Kidney epithelial cell (primary cell): ENCODE measurements around the gene MPPED1. TPM values are rescaled to one million over a fixed set of nuclear protein-coding genes. Genes with fewer than 3 reads are reported as not detected.

Source experiments
- DNase-seq: peaks from one replicate; pipeline ENCODE4 v3.0.0-alpha.2; 2010; ENCODE audit warnings: low read depth
- H3K27me3 ChIP-seq: 2 replicates; pipeline ENCODE4 v1.6.0; 2011; ENCODE audit warnings: low read length; ENCODE audit not compliant: control insufficient read depth, insufficient read depth
- H3K36me3 ChIP-seq: 2 replicates; pipeline ENCODE4 v1.5.1; 2011; ENCODE audit warnings: low read length; ENCODE audit not compliant: control insufficient read depth, insufficient read depth
- H3K4me3 ChIP-seq: 2 replicates; pipeline ENCODE4 v1.5.1; 2011; ENCODE audit warnings: low read depth, mild to moderate bottlenecking, control low read depth, low read length
- total RNA-seq: library from RNA; depleted of rRNA; stranded (reverse); fragments of >200 nt; gene quantifications from 2 replicates; pipeline ENCODE4 v1.2.3, GENCODE V29; 2015
- TF ChIP-seq, protein P1 (sequence below): IDR thresholded peaks from 2 replicates; pipeline ENCODE4 v1.5.1; 2011; ENCODE audit warnings: mild to moderate bottlenecking, moderate library complexity, low read length, control low read depth, inconsistent platforms; ENCODE audit not compliant: insufficient read depth, poor library complexity, severe bottlenecking

Gene MPPED1
- total RNA-seq, 1 donor from 2014 or later = not detected

DNA sequence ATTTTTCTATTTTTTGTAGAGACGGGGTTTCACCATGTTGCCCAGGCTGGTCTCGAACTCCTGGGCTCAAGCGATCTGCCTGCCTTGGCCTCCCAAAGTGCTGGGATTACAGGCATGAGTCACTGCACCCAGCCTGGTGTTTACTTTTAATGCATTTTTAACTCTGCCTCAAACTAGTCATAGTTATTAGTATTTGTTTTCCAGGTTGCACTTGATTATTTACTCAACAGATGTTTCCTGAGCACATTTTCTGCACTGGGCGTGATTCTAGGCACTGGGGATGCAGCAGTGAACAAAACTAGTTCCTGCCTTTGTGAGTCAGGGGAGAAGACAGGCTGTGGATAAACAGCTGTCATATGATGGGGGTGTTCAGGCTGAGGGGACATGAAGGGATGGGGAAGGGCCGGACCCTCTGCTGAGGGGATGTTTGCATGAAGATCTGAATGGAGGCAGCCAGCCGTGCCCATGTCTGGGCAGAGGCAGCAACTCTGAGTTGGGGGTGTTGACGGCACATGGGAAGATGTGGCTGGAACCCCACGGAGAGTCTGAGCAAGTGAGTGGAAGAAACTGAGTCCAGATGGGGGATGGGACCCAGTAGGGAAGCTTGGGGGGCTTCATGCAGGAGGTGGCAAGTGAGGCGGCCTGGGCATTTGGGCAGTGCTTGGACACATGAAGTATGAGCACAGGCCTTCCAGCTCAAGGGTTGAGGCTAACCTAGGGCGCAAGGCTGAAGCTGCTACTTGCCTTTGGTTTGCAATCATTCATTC lies 34.4 kb downstream of the MPPED1 start:
- no peak for DNase-seq
- no peaks in the 10 kb centered on the region for H3K36me3 ChIP-seq

DNA sequence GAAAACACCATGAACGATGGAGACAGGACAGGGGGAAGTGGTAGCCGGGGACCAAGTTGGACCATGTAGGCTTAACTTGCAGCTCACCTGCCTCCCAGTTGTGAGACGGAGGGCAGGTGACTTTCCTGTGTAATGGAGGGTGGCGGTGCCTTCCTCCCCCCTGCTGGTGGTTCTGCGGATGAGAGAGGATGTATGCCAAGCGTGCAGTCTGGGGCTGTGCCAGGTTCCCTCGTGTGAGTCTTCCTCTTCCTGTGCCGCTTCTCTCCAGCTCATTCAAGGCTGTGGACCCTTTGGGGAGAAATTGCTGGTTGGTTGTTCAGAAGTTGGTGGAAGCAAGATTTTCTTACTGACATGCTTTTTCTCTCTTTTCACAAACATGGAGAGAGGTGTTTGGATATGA lies 35.1 kb downstream of the MPPED1 start:
- H3K4me3 ChIP-seq = no peak overlapping the region
- no peaks in the 10 kb centered on the region for H3K36me3 ChIP-seq
- DNase-seq = no peak
- H3K27me3 ChIP-seq = peaks cover 3% of the 10 kb centered on the region
- TF ChIP-seq, protein P1, sequence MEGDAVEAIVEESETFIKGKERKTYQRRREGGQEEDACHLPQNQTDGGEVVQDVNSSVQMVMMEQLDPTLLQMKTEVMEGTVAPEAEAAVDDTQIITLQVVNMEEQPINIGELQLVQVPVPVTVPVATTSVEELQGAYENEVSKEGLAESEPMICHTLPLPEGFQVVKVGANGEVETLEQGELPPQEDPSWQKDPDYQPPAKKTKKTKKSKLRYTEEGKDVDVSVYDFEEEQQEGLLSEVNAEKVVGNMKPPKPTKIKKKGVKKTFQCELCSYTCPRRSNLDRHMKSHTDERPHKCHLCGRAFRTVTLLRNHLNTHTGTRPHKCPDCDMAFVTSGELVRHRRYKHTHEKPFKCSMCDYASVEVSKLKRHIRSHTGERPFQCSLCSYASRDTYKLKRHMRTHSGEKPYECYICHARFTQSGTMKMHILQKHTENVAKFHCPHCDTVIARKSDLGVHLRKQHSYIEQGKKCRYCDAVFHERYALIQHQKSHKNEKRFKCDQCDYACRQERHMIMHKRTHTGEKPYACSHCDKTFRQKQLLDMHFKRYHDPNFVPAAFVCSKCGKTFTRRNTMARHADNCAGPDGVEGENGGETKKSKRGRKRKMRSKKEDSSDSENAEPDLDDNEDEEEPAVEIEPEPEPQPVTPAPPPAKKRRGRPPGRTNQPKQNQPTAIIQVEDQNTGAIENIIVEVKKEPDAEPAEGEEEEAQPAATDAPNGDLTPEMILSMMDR = no peak

More for the DNA sequence above, 34.4 kb downstream of the MPPED1 start:
- Histone ChIP-seq H3K4me3 (no peak overlapping the region), H3K27me3 (peaks cover 4% of the 10 kb centered on the region)
- TF ChIP-seq, protein P1 = no peak

- Histone ChIP-seq H3K27me3 (peaks cover 1% of the 10 kb centered on the region), H3K4me3 (no peak overlapping the region), H3K36me3 (no peaks in the 10 kb centered on the region)
- DNase-seq = no peak
- TF ChIP-seq, protein P1 = no peak
These were observed 35.6 kb downstream of the MPPED1 start for GRCh38 chr22:43447380-43447779.

- no peaks in the 10 kb centered on the region for H3K36me3 ChIP-seq
- TF ChIP-seq, protein P1 = no peak
- H3K4me3 ChIP-seq = no peak overlapping the region
- no peak for DNase-seq
- no peaks in the 10 kb centered on the region for H3K27me3 ChIP-seq
These were observed 36.2 kb downstream of the MPPED1 start for GRCh38 chr22:43448048-43448447.

DNA sequence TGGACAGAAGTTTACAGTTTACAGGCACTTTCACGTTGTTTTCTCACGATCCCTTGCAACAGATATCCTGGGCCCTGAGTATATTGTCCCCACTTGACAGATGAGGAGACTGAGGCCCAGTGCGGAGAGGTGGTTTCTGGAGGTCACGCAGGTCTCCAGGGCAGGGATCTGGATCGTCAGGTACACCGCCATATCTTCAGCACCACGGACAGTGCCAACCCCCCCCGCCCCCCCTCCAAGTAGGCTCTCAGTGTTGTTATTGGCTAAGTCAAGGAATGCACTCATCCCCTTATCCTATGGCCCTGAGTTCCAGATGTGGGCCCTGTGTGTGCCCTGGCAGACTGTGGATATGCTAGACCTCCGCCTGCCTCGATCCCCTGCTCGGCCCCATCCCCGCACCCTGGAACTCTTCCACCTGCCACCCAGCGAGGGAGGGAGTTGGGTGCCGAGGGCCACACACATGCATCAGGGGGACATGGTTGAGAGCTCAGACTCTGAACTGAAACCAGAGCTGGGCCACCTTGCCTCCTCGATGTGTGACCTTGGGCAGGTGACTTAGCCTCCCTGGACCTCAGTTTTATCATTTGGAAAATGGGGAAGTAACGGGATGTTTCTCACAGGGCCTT lies 37.5 kb downstream of the MPPED1 start:
- Histone ChIP-seq H3K36me3 (no peaks in the 10 kb centered on the region), H3K4me3 (no peak overlapping the region), H3K27me3 (no peaks in the 10 kb centered on the region)
- DNase-seq = no peak
- TF ChIP-seq, protein P1 = no peak
